HuH-7.5 (cell line): ENCODE data around the gene C2CD4C.
"Not testable (repeated sequence)": the region's sequence is repeated elsewhere in the genome, so short reads cannot be mapped to it uniquely, and the experiment has no call there.

Experiments used
- DNase-seq: peaks from one replicate; pipeline ENCODE4 v3.0.0; 2011; ENCODE audit warnings: low spot score

Gene C2CD4C

GRCh38 chr19:398719-399118 is 10.2 kb downstream of the C2CD4C start:
- no peak for DNase-seq

- no peak for DNase-seq
Observed at GRCh38 chr19:397941-398706, 10.8 kb downstream of the C2CD4C start.

GRCh38 chr19:397321-397720 is 11.6 kb downstream of the C2CD4C start:
- DNase-seq: no peak

GRCh38 chr19:395467-395866 is 13.5 kb downstream of the C2CD4C start:
- DNase-seq: no peak

GRCh38 chr19:394857-395256 is 14.1 kb downstream of the C2CD4C start:
- not testable (repeated sequence) for DNase-seq

- DNase-seq: not testable (repeated sequence)
Observed at GRCh38 chr19:393560-393959, 15.4 kb downstream of the C2CD4C start.

- no peak for DNase-seq
Observed at GRCh38 chr19:392375-392970, 16.5 kb downstream of the C2CD4C start.

GRCh38 chr19:391726-392374 is 17.1 kb downstream of the C2CD4C start:
- no peak for DNase-seq

- no peak for DNase-seq
Observed at GRCh38 chr19:391207-391557, 17.8 kb downstream of the C2CD4C start.

- no peak for DNase-seq
Observed at GRCh38 chr19:390386-391206, 18.4 kb downstream of the C2CD4C start.

- DNase-seq: no peak
Observed at GRCh38 chr19:389935-390289, 19.0 kb downstream of the C2CD4C start.

- DNase-seq: no peak
Observed at GRCh38 chr19:389255-389934, 19.6 kb downstream of the C2CD4C start.

- no peak for DNase-seq
Observed at GRCh38 chr19:388691-389090, 20.3 kb downstream of the C2CD4C start.

- no peak for DNase-seq
Observed at GRCh38 chr19:387777-388176, 21.2 kb downstream of the C2CD4C start.

GRCh38 chr19:386632-387301 is 22.2 kb downstream of the C2CD4C start:
- DNase-seq: not testable (repeated sequence)

- not testable (repeated sequence) for DNase-seq
Observed at GRCh38 chr19:386189-386588, 22.8 kb downstream of the C2CD4C start.

- DNase-seq: no peak
Observed at GRCh38 chr19:384799-385169, 24.2 kb downstream of the C2CD4C start.

GRCh38 chr19:383922-384798 is 24.8 kb downstream of the C2CD4C start:
- peak; percentile 56 for DNase-seq

GRCh38 chr19:383040-383439 is 25.9 kb downstream of the C2CD4C start:
- DNase-seq: no peak

GRCh38 chr19:382578-382977 is 26.4 kb downstream of the C2CD4C start:
- not testable (repeated sequence) for DNase-seq
